Measurements from ENCODE around the gene ARID1B. TPM values are rescaled to one million over a fixed set of nuclear protein-coding genes. Genes with fewer than 3 reads are reported as not detected.

ARID1B gene
- total RNA-seq, 2 donors from 2014 or later, result 66.7 to 67.3 TPM

DNA sequence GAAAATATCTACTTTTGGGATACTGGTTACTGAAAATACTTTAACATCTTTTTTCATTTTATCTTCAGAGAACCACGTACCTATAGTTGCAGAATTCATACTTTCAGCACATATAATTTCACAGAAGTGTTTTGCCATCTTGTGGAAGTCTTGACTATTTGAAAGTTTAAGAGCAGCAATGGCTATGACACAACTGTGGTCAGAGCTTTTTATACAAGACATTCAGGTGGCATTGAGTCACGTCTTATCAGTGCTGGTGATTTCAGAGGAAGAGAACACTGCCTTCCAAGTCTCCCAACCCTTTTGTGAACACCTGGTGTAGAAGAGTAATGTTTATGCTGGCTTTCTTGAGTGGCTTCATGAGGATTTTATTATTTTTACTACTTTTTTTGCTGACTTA is 171.6 kb downstream of the ARID1B start:
- no peaks in the 10 kb centered on the region for H3K9me3 Mint-ChIP-seq
- no peaks in the 10 kb centered on the region for H3K27me3 Mint-ChIP-seq
- peaks cover 39% of the 10 kb centered on the region for H3K4me1 Mint-ChIP-seq
- H3K4me3 Mint-ChIP-seq, result no peak overlapping the region
- peak; percentile 86 for ATAC-seq (replicated peaks)
- H3K27ac Mint-ChIP-seq, result peak overlapping the region; percentile 53
- H3K36me3 Mint-ChIP-seq (ENCODE audit: low read depth), result no peaks in the 10 kb centered on the region

DNA sequence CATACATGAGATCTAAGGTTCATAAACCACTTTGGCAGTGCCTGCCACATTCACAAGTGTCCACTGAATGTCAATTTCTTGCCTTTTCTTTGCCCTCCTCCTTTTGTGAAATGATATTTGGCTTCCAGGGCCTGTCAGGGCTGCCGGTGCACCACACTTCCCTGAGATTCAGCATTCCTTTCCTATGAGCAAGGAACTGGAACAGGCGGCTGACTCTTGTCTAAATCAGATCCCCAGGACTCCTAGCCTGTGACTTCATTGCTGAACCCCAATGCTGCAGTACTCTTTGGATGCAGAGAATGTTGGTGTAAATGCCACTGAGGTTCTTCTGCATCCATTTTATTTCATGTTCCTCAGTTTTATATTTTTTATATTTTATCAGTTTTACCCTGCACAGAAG is 172.2 kb downstream of the ARID1B start:
- no peaks in the 10 kb centered on the region for H3K9me3 Mint-ChIP-seq
- peaks cover 36% of the 10 kb centered on the region for H3K4me1 Mint-ChIP-seq
- ATAC-seq (replicated peaks), result no peak
- no peaks in the 10 kb centered on the region for H3K27me3 Mint-ChIP-seq
- H3K4me3 Mint-ChIP-seq, result no peak overlapping the region
- peak overlapping the region; percentile 53 for H3K27ac Mint-ChIP-seq
- no peaks in the 10 kb centered on the region for H3K36me3 Mint-ChIP-seq (ENCODE audit: low read depth)

DNA sequence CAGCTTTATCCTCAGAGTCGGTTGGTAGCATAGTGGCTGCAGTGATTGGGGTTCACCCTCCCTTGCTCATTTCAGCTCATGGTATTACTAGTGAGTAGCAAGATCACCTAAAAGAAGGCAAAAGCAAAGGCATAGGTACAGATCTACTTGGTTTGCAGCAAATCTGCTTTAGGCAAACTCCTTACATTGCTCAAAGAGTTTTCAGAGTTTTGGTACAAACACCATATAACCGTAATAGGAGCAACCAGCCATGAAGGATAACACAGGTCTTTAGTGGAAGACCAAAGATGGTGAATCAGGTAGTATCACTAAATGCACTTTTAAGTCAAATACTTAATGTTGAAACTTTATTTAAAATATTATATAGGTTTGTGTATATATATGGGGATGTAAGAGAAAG is 172.9 kb downstream of the ARID1B start:
- Mint-ChIP-seq H3K36me3 (ENCODE audit: low read depth) (no peaks in the 10 kb centered on the region), H3K4me1 (peaks cover 35% of the 10 kb centered on the region)

DNA sequence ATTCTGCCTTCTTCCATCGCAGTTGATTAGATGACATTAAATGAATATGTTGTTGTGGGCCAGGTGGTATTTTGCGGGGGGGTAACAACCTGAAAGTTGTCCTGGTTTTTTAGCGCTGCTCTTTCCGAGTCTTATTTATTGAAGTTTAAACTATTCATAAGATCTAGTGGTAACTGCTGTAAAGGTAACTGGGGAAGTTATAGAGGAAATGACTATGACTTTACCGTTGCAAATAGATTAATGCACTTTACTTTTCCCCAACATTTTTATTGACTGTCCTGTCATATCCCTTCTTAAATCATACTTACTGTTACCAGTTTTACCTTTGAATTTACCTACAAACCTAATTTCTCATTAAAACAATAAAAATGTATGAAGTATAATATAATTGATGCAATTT is 173.4 kb downstream of the ARID1B start:
- ATAC-seq (replicated peaks), result no peak
- Mint-ChIP-seq H3K27me3 (no peaks in the 10 kb centered on the region), H3K27ac (no peak overlapping the region), H3K4me3 (no peak overlapping the region), H3K36me3 (ENCODE audit: low read depth) (no peaks in the 10 kb centered on the region), H3K4me1 (peaks cover 31% of the 10 kb centered on the region), H3K9me3 (no peaks in the 10 kb centered on the region)

More for the DNA sequence above, 172.9 kb downstream of the ARID1B start:
- H3K4me3 Mint-ChIP-seq, result no peak overlapping the region
- ATAC-seq (replicated peaks), result no peak
- H3K9me3 Mint-ChIP-seq, result no peaks in the 10 kb centered on the region
- no peaks in the 10 kb centered on the region for H3K27me3 Mint-ChIP-seq
- H3K27ac Mint-ChIP-seq, result no peak overlapping the region

DNA sequence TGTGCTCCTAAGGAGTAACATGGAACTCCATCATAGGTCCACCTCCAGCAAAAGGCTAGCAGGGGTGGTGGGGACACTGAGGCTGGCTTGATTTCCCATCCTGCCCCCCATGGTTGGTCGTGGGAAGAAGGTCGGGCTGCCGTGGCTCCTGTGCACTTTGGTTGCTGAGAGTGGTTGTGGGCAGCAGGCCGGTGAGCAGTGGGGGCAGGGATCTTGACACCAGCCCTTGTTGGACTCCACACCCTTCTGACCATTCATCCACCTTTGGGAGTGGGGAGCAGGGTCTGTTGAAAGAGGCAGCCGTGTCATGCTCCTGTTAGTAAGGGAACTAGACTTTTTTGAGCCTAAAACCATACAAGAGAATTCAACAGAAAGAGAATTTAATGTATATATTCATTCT is 175.2 kb downstream of the ARID1B start:
- Mint-ChIP-seq H3K27me3 (no peaks in the 10 kb centered on the region), H3K36me3 (ENCODE audit: low read depth) (no peaks in the 10 kb centered on the region), H3K4me3 (no peak overlapping the region), H3K27ac (no peak overlapping the region), H3K4me1 (peaks cover 27% of the 10 kb centered on the region), H3K9me3 (no peaks in the 10 kb centered on the region)
- ATAC-seq (replicated peaks), result no peak

DNA sequence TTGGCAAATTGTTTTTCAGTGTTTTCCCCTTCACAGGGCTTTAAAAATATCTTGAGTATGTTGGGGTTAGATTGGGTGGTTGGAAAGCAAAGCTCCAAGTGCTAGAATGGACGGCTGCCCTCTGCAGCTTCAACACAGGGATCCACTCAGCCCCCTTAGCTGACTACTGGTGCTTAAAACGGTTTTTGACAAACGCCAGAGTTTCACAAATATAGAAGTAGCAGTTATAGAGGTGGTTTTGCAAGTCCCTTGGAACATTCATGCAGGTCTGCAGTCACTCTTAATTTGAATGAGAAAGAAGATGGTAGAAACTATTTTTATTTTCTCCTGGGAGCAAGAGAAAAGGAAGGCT is 175.9 kb downstream of the ARID1B start:
- Mint-ChIP-seq H3K27ac (peak overlapping the region; percentile 56), H3K4me1 (peaks cover 34% of the 10 kb centered on the region), H3K36me3 (ENCODE audit: low read depth) (peaks cover 3% of the 10 kb centered on the region), H3K27me3 (no peaks in the 10 kb centered on the region), H3K9me3 (no peaks in the 10 kb centered on the region), H3K4me3 (peak overlapping the region; percentile 38)
- ATAC-seq (replicated peaks), result no peak

GRCh38 chr6:156953479-156954146 is 176.4 kb downstream of the ARID1B start:
- peak; percentile 25 for ATAC-seq (replicated peaks)
- Mint-ChIP-seq H3K27me3 (no peaks in the 10 kb centered on the region), H3K4me1 (peaks cover 39% of the 10 kb centered on the region), H3K36me3 (ENCODE audit: low read depth) (peaks cover 7% of the 10 kb centered on the region), H3K4me3 (peak overlapping the region; percentile 38), H3K9me3 (no peaks in the 10 kb centered on the region), H3K27ac (peak overlapping the region; percentile 56)

DNA sequence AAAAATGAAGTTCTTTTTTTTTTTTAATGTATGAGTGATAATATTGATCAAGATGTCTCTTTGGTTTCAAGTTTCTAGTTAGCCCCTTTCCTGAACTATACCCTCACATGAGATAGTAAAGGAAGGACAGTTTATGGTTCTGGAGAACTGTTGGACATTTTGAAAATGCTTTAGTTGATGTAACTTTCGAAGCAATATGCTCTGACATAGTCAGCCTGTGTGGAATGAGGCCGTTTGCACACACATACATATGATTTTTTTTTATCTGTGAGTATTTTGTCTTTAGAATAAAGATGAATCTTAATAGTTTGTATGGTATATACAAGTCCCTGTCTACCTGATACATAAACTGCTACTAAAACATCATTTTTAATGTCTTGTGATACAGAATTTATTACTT is 177.0 kb downstream of the ARID1B start:
- H3K36me3 Mint-ChIP-seq (ENCODE audit: low read depth), result peaks cover 7% of the 10 kb centered on the region
- no peaks in the 10 kb centered on the region for H3K27me3 Mint-ChIP-seq
- ATAC-seq (replicated peaks), result no peak
- no peak overlapping the region for H3K27ac Mint-ChIP-seq
- peaks cover 39% of the 10 kb centered on the region for H3K4me1 Mint-ChIP-seq
- H3K9me3 Mint-ChIP-seq, result no peaks in the 10 kb centered on the region
- no peak overlapping the region for H3K4me3 Mint-ChIP-seq

DNA sequence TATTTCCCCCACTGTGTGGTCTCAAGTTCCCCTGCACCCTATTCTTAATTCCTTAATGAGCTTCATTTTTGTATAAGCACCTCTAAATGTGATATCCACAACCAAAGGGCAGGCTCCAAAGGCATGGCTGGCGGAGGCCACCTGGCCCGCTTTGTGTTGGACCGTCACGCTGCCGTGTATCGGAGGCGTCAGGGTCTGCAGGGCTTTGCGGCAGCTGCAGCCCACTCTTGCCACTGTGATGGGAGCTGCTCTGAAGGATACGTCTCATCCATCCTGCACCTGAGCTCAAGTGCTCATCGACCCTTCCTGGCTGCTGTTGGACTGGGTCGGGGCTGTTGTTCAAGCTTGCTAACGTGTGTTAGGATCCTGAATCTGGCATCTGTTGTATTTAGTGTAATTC is 177.6 kb downstream of the ARID1B start:
- no peak overlapping the region for H3K27ac Mint-ChIP-seq
- H3K4me3 Mint-ChIP-seq, result no peak overlapping the region
- H3K27me3 Mint-ChIP-seq, result no peaks in the 10 kb centered on the region
- peaks cover 7% of the 10 kb centered on the region for H3K36me3 Mint-ChIP-seq (ENCODE audit: low read depth)
- H3K4me1 Mint-ChIP-seq, result peaks cover 42% of the 10 kb centered on the region
- H3K9me3 Mint-ChIP-seq, result no peaks in the 10 kb centered on the region
- ATAC-seq (replicated peaks), result no peak

- Mint-ChIP-seq H3K27me3 (no peaks in the 10 kb centered on the region), H3K4me3 (no peak overlapping the region), H3K27ac (peak overlapping the region; percentile 96), H3K4me1 (peaks cover 45% of the 10 kb centered on the region), H3K36me3 (ENCODE audit: low read depth) (peaks cover 7% of the 10 kb centered on the region), H3K9me3 (no peaks in the 10 kb centered on the region)
- no peak for ATAC-seq (replicated peaks)
Measured at GRCh38 chr6:156955494-156956183, 178.5 kb downstream of the ARID1B start.

- H3K4me3 Mint-ChIP-seq, result no peak overlapping the region
- no peaks in the 10 kb centered on the region for H3K9me3 Mint-ChIP-seq
- H3K4me1 Mint-ChIP-seq, result peaks cover 48% of the 10 kb centered on the region
- ATAC-seq (replicated peaks), result no peak
- peak overlapping the region; percentile 96 for H3K27ac Mint-ChIP-seq
- H3K27me3 Mint-ChIP-seq, result no peaks in the 10 kb centered on the region
- peaks cover 7% of the 10 kb centered on the region for H3K36me3 Mint-ChIP-seq (ENCODE audit: low read depth)
Measured at GRCh38 chr6:156956286-156956685, 179.1 kb downstream of the ARID1B start.

GRCh38 chr6:156957931-156958547 is 180.9 kb downstream of the ARID1B start:
- Mint-ChIP-seq H3K36me3 (ENCODE audit: low read depth) (peaks cover 7% of the 10 kb centered on the region), H3K27me3 (no peaks in the 10 kb centered on the region), H3K4me3 (peak overlapping the region; percentile 74), H3K9me3 (no peaks in the 10 kb centered on the region), H3K27ac (peak overlapping the region; percentile 96), H3K4me1 (peaks cover 46% of the 10 kb centered on the region)
- peak; percentile 91 for ATAC-seq (replicated peaks)

DNA sequence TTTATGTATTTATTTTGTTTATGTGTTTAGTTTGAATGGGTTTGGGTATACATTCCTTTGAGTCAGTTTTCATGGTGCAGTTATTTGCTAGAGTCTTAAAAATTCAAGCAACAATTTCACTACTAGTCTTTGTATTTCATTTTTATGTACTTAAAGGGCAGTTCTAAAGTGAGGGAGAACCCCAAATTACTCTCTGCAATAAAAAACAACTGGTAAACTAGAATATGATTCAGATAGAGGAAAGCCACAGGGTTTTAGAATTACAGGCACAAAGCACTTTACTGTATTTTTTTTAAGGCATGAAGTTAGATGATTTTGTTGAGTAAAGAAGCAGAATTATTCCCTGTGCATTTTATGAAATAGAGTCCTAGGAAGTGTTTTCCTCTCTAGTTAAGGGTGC is 183.3 kb downstream of the ARID1B start:
- H3K9me3 Mint-ChIP-seq, result no peaks in the 10 kb centered on the region
- no peaks in the 10 kb centered on the region for H3K27me3 Mint-ChIP-seq
- peak overlapping the region; percentile 42 for H3K4me3 Mint-ChIP-seq
- peak overlapping the region; percentile 59 for H3K27ac Mint-ChIP-seq
- H3K36me3 Mint-ChIP-seq (ENCODE audit: low read depth), result peaks cover 7% of the 10 kb centered on the region
- H3K4me1 Mint-ChIP-seq, result peaks cover 49% of the 10 kb centered on the region
- ATAC-seq (replicated peaks), result peak; percentile 52

GRCh38 chr6:156961282-156961892 is 184.2 kb downstream of the ARID1B start:
- H3K27ac Mint-ChIP-seq, result no peak overlapping the region
- peaks cover 49% of the 10 kb centered on the region for H3K4me1 Mint-ChIP-seq
- no peak for ATAC-seq (replicated peaks)
- H3K36me3 Mint-ChIP-seq (ENCODE audit: low read depth), result peaks cover 7% of the 10 kb centered on the region
- H3K9me3 Mint-ChIP-seq, result no peaks in the 10 kb centered on the region
- H3K27me3 Mint-ChIP-seq, result no peaks in the 10 kb centered on the region
- H3K4me3 Mint-ChIP-seq, result no peak overlapping the region

Measured in activated T-helper 17 cell treated with anti-CD3 and anti-CD28 coated beads, Interleukin-2, amount 50 U/mL, for 72 hours (primary cell).